Erythroblast (primary cell): ENCODE results near the gene GALNT9.

Experiments
- GATA1 ChIP-seq: IDR thresholded peaks from 2 replicates; pipeline ENCODE4 v1.6.1; 2011; ENCODE audit warnings: low read depth, mild to moderate bottlenecking, control low read depth, low read length, moderate library complexity
- POLR2A ChIP-seq: IDR thresholded peaks from 2 replicates; pipeline ENCODE4 v1.6.1; 2011; ENCODE audit warnings: mild to moderate bottlenecking, low read length

DNA sequence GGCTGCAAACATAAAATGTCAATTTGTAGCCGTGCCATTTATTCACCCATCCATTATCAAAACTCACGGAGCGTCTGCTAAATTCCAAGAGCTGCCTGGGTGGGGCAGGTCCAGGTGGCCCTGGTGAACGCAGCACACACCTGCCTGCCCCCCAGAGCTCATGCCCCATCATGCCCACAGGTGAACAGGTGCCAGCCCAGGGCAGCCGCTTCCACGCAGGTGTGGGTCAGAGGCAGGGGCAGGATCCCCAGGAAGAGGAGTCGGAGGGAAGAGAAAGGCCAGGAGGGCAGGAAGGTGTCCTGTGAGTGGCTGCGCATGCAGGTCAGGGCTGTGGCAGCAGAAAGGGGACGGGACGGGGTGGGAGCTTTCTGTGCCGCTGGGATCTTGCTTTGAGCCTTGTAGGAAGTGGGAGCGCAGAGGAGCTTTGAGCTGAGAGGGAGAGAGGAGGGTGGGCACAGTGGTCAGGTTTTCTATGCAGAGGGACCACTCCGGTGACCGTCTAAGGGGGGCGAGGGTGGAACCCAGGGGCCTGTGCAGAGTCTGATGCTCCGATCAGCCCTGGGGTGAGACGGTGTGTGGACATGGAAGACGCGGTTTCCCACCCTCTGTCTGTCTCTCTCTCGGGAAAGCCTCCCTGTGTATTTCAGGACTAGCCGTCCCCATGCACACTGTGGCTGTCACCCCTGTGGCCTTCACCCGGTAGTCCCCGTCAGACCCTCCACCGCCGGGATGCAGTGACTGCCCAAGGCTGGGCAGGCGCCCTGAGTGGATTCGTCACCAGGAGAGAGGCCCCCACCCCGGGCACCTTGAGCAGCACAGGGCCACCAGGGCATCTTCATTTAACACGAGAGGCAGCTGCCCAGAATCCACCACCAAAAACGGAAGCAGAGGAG lies 26.7 kb downstream of the GALNT9 start:
- TF ChIP-seq POLR2A (no peak), GATA1 (no peak)
